ENCODE results near the gene PHACTR3.

Gene PHACTR3

DNA sequence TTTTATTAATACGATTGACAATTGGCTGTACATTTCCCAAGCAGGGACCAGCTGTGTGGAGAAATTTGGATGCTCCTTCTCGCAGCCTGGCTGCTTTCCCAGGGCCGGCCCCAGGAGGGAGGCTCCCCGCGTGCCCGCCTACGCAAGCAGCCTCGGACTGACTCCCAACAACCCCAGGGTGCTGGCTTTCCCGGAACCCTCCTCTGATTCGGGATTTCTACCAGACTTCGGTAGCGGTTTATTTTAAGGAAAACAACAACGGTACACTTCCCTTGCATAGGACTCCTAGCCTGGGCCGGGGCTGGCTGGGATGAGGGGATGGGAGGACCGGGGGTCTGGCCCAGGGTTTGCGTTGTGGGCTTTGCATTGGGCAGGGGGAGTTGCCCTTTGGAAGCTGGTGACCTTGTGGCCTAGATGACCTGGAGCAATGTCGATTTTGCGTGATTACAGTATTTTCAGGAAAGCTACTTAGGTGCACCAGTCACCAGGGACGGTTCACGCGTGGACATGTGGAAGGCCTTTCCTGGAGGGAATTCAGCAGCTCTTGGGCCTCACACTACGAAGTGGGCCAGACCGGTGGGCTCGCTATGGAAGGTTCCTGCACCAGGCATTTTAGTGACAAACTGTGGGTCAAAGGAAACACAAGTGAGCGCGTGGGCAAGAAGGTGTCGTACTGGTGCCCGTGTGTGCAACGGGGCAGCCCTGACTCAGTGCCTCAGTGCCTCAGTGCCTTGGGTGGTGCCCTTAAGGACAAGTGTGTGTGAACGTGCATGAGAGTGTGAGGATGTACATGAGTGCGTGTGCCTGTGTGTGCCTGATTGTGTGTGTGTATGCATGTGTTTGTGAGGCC, 20.7 kb upstream of the PHACTR3 start:
- H3K4me3 ChIP-seq (ENCODE audit: low read depth, low read length): no peak overlapping the region
- DNase-seq (ENCODE audit: low read depth): no peak
- no peak for TF ChIP-seq CTCF (conservative IDR thresholded peaks at IDR 0.05; ENCODE audit: low read depth, low read length)

DNA sequence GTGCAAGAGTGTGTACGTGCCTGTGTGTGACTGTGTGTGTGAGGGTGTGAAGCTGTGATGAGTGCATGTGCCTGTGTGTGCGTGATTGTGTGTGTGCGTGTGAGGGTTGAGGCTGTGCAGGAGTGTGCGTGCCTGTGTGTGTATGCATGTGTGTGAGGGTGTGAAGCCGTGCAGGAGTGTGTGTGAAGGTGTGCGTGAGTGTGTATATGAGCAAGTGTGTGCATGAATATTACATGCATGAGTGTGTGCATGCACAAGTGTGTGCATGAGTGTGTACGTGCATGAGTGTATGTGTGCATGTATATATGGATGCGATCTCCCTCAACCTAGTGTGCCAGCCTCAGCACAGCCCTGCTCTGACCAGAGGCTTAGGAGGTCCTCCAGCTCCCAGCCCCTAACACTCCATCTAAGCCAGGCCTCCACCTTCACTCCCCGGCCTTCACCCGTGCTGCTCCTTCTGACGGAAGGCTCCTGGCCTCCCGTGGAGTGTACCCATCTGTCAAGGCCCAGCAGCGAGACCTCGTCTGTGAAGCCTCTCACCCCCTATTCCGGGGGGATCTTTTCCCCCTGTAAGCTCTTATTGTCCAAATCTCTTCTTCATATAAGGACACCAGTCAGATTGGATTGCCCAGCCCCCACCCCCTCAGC, 19.9 kb upstream of the PHACTR3 start:
- DNase-seq (ENCODE audit: low read depth): no peak
- TF ChIP-seq CTCF (conservative IDR thresholded peaks at IDR 0.05; ENCODE audit: low read depth, low read length): no peak
- H3K4me3 ChIP-seq (ENCODE audit: low read depth, low read length): no peak overlapping the region

GRCh38 chr20:59585714-59586409, 18.5 kb upstream of the PHACTR3 start:
- TF ChIP-seq CTCF (conservative IDR thresholded peaks at IDR 0.05; ENCODE audit: low read depth, low read length): no peak
- no peak for DNase-seq (ENCODE audit: low read depth)
- no peak overlapping the region for H3K4me3 ChIP-seq (ENCODE audit: low read depth, low read length)

GRCh38 chr20:59586613-59587012, 17.7 kb upstream of the PHACTR3 start:
- no peak for DNase-seq (ENCODE audit: low read depth)
- TF ChIP-seq CTCF (conservative IDR thresholded peaks at IDR 0.05; ENCODE audit: low read depth, low read length): no peak

DNA sequence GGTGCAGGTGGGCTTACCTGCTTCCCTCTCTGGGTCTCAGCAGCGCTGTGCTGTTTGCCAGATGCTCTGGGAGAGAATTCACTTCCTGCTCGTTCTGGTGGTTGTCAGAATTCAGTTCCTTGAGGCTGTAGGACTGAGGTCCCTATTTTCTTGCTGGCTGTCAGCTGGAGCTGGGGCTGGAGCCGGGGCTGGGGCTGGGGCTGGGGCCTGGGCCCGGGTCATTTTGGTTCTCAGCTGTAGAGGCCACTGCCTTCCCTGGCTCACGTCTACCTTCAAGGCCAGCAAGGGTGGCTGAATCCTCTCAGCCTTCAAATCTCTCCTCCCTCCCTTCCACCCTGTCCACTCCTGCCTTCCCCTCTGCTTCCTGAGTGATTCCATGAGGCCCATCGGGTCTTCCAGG, 16.8 kb upstream of the PHACTR3 start:
- H3K4me3 ChIP-seq (ENCODE audit: low read depth, low read length): no peak overlapping the region
- no peak for DNase-seq (ENCODE audit: low read depth)
- TF ChIP-seq CTCF (conservative IDR thresholded peaks at IDR 0.05; ENCODE audit: low read depth, low read length): no peak

More at GRCh38 chr20:59586613-59587012, 17.7 kb upstream of the PHACTR3 start:
- H3K4me3 ChIP-seq (ENCODE audit: low read depth, low read length): no peak overlapping the region

DNA sequence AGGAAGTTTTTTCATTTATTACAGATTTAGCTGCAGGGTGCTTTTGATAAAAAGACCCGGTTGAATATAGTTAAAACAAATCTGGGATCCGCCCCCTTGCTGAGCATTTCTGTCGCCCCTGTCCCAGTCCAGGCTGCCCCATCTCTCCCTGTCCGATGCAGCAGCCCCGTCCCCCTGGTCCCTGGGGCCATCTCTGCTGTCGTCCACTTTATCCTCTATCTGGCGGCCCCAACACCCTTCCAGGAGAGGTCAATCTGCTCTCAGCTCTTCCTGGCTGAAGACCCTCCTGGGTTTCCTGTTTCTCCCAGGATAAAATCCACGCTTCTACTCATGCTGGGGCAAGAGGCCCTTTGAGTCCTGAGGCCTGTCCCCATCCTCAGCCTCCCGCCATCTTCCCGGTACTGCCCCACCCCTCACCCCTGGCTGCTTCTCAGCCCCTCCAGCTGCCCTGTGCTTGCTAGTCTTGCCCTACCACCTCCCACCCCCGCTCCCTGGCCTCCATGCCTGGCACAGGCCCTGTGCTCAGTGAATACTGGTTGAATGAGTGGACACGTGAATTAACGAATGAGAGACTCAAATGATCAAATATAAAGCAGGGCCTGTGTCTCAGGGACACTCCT, 16.0 kb upstream of the PHACTR3 start:
- DNase-seq (ENCODE audit: low read depth): no peak
- H3K4me3 ChIP-seq (ENCODE audit: low read depth, low read length): no peak overlapping the region
- no peak for TF ChIP-seq CTCF (conservative IDR thresholded peaks at IDR 0.05; ENCODE audit: low read depth, low read length)

All from choroid plexus epithelial cell (primary cell).